GM12801 (cell line): ENCODE results near the gene INPP5B.

Experiments used
- TF ChIP-seq, protein P1 (sequence below): IDR thresholded peaks from one replicate; pipeline ENCODE4 v1.5.1; 2011; ENCODE audit warnings: control low read depth; ENCODE audit not compliant: insufficient read length; ENCODE audit errors: extremely low read depth

Gene INPP5B

GRCh38 chr1:37944816-37945215, 2.0 kb downstream of the INPP5B start:
- TF ChIP-seq, protein P1, sequence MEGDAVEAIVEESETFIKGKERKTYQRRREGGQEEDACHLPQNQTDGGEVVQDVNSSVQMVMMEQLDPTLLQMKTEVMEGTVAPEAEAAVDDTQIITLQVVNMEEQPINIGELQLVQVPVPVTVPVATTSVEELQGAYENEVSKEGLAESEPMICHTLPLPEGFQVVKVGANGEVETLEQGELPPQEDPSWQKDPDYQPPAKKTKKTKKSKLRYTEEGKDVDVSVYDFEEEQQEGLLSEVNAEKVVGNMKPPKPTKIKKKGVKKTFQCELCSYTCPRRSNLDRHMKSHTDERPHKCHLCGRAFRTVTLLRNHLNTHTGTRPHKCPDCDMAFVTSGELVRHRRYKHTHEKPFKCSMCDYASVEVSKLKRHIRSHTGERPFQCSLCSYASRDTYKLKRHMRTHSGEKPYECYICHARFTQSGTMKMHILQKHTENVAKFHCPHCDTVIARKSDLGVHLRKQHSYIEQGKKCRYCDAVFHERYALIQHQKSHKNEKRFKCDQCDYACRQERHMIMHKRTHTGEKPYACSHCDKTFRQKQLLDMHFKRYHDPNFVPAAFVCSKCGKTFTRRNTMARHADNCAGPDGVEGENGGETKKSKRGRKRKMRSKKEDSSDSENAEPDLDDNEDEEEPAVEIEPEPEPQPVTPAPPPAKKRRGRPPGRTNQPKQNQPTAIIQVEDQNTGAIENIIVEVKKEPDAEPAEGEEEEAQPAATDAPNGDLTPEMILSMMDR: no peak

GRCh38 chr1:37944086-37944763, 2.6 kb downstream of the INPP5B start:
- TF ChIP-seq, protein P1: no peak

GRCh38 chr1:37940299-37940947, 6.4 kb downstream of the INPP5B start:
- TF ChIP-seq, protein P1: no peak

GRCh38 chr1:37932759-37933158, 14.1 kb downstream of the INPP5B start:
- TF ChIP-seq, protein P1: no peak

GRCh38 chr1:37931361-37932158, 15.3 kb downstream of the INPP5B start:
- TF ChIP-seq, protein P1: no peak

GRCh38 chr1:37931102-37931360, 15.8 kb downstream of the INPP5B start:
- TF ChIP-seq, protein P1: no peak

DNA sequence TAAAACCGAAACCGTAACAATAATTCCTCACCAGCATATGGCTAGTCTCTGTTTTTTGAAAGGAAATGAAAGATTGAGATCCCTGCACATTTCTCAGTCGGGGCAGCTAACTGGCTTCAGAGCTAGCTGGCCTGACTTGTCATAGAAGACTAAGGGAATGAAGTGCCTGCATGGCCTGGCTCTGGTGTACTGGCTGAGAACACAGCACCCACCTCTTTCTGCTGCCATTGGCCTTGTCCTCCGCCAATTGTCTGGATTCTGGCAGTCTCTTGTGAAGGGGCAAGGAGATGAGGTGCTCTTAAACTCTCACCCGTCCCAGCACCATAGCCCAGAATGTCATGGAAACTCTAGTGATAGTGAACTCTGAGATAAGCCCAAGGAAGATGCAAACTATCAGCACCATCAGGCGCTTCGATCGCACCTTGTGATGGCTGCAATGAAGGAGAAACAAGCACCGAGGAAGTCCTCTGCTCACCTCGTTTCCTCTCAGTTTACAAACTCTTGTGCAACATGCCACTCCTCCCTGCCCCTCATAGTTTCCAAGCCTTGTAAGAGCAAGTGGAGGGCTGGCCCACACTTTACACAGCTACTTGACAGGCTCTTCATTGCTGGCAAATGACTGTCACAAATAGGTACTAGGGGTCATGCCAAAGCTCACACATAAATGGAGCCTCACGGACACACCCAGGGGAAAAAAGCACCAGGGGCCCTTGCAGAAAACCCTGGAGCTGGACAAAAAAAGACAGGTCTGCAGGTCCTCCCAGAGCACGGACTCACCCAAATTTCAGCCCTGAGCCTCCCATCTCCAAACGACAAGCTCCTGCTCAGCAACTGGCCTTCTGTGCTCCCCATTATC, 16.4 kb downstream of the INPP5B start:
- TF ChIP-seq, protein P1: no peak
